Retinal pigment epithelial cell (primary cell): ENCODE data around the gene PDCD1.

Experiments
- DNase-seq: peaks from one replicate; pipeline ENCODE4 v3.0.0-alpha.2; 2010; ENCODE audit warnings: low read depth
- H3K4me3 ChIP-seq: 2 replicates; pipeline ENCODE4 v1.5.1; 2011; ENCODE audit warnings: mild to moderate bottlenecking, low read length, control low read depth, moderate library complexity
- CTCF ChIP-seq: conservative IDR thresholded peaks from 2 replicates; pipeline ENCODE4 v1.5.1; 2011; ENCODE audit warnings: low read depth, low read length, control low read depth, inconsistent platforms

PDCD1 gene

GRCh38 chr2:241865416-241865956, 6.8 kb upstream of the PDCD1 start:
- DNase-seq: no peak
- TF ChIP-seq CTCF: no peak
- H3K4me3 ChIP-seq: no peak overlapping the region

- no peak for DNase-seq
- no peak for TF ChIP-seq CTCF
- no peak overlapping the region for H3K4me3 ChIP-seq
Measured at GRCh38 chr2:241864850-241865213, 6.1 kb upstream of the PDCD1 start.

DNA sequence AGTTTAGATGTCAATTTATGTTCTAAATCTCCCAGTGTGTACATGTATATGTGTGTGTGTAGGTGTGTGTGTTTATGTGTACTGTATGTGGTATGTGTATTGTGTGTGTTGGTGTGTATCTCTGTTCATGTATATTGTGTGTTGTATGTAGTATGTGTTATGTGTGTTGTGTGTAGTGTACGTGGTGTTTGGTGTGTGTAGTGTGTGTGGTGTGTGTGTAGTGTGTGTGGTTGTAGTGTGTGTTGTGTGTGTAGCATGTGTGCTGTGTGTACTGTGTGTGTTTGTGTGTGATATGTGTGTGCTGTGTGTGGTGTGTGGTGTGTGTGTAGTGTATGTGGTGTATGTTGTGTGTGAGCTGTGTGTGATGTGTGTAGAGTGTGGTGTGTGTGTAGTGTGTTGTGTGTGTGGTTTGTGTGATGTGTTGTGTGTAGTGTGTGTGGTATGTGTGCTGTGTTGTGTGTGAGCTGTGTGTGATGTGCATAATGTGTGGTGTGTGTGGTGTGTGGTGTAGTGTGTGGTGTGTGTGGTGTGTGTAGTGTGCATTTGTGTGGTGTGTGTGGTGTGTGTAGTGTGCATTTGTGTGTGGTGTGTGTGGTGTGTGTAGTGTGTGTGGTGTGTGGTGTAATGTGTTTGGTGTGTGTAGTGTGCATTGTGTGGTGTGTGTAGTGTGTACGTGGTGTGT, 5.6 kb upstream of the PDCD1 start:
- no peak for TF ChIP-seq CTCF
- DNase-seq: no peak
- no peak overlapping the region for H3K4me3 ChIP-seq

- no peak for DNase-seq
- H3K4me3 ChIP-seq: no peak overlapping the region
- TF ChIP-seq CTCF: no peak
Measured at GRCh38 chr2:241863536-241863954, 4.9 kb upstream of the PDCD1 start.

GRCh38 chr2:241862775-241863535, 4.3 kb upstream of the PDCD1 start:
- TF ChIP-seq CTCF: no peak
- no peak overlapping the region for H3K4me3 ChIP-seq
- DNase-seq: no peak

- no peak for TF ChIP-seq CTCF
- no peak overlapping the region for H3K4me3 ChIP-seq
- no peak for DNase-seq
Measured at GRCh38 chr2:241862093-241862492, 3.4 kb upstream of the PDCD1 start.

DNA sequence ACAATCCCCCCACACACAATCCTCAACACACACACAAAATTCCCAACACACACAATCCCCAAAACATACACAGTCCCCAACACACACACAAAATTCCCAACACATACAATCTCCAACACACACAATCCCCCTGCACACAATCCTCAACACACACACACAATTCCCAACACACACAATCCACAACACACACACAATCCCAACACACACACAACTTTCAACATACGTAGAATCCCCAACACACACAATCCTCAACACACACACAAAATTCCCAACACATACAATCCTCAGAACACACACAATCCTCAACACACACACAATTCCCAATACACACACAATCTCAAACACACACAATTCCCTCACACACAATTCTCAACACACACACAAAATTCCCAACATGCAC, 2.6 kb upstream of the PDCD1 start:
- no peak for DNase-seq
- no peak for TF ChIP-seq CTCF
- no peak overlapping the region for H3K4me3 ChIP-seq
